Measurements from ENCODE around the gene GALM.

Gene GALM

DNA sequence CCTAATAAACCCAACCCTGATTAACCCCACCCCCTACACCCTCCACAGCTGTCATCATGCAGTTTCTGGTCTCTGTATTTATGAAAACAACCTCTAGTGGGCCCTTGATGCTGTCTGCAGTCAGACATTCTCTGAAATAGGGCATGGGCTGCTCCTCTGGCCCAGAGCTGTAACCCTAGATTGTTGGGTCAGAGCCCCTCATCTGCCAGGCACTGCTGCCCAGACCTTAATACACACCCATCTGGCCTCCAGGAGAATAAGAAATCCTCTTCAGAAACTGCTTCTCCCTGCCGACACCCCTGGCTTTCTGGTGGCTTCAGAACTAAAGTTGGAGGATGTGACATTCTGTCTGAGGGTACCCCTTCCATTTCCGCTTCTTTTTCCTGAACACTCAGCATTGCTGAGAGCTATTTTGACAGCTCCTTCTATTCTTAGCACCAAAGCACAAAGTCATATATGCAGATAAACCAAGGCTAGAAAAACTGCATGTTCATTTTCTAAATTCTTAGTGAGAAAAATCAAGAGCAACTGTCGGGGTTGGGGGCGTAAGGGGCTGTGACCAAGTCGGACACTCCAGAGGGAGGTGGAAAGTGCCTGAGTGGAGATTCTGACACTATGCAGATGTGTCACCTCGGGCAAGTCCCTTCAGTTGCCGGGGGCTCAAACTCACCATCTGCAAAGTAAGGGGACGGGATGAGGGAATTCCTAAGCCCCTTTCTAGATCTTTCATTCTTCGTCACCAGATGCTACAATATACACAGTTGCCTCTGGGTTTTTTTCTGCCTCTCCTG lies 56.6 kb downstream of the GALM start:
- no peak for DNase-seq (ENCODE audit: low read depth)
- TF ChIP-seq, protein P1, sequence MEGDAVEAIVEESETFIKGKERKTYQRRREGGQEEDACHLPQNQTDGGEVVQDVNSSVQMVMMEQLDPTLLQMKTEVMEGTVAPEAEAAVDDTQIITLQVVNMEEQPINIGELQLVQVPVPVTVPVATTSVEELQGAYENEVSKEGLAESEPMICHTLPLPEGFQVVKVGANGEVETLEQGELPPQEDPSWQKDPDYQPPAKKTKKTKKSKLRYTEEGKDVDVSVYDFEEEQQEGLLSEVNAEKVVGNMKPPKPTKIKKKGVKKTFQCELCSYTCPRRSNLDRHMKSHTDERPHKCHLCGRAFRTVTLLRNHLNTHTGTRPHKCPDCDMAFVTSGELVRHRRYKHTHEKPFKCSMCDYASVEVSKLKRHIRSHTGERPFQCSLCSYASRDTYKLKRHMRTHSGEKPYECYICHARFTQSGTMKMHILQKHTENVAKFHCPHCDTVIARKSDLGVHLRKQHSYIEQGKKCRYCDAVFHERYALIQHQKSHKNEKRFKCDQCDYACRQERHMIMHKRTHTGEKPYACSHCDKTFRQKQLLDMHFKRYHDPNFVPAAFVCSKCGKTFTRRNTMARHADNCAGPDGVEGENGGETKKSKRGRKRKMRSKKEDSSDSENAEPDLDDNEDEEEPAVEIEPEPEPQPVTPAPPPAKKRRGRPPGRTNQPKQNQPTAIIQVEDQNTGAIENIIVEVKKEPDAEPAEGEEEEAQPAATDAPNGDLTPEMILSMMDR (IDR thresholded peaks at IDR 0.05; ENCODE audit: control insufficient read depth, extremely low read depth, insufficient read depth): no peak
- H3K4me3 ChIP-seq (ENCODE audit: low read depth, low read length): no peak overlapping the region

DNA sequence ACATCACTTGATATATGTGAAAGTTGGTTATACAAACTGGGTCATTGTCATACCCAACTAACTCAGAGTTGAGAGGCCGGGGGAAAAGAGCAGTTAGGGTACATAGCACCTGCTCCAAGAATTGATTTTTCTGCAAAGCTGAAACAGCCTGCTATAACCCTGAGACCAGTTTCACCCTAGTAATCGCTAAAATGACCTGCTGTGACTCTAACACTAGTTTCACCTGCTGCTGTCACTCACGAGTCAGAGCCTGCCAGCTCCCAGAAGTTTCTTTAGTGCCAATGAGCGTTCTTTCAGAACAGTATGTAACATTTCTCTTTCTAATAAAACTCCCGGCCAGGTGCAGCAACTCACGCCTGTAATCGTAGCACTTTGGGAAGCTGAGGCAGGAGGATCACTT lies 57.3 kb downstream of the GALM start:
- no peak overlapping the region for H3K4me3 ChIP-seq (ENCODE audit: low read depth, low read length)
- DNase-seq (ENCODE audit: low read depth): no peak

DNA sequence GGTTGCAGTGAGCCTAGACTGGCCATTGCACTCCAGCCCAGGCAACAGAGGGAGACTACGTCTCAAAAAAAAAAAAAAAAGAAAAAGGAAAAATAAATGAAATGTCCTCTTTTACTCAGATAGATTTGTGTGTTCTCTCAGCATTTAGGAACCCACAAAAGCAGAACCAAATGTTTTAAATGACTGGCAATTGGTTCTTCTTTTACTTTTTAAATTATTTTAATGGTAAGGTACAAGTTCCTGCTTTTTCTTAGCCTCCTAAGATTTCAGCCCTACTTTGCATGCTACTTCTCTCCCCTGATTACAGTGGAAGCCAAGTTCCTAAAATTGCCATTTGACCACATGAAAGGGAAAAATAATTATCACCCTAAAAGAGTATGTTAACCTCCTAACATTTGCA lies 61.7 kb downstream of the GALM start:
- DNase-seq (ENCODE audit: low read depth): no peak
- TF ChIP-seq, protein P1 (IDR thresholded peaks at IDR 0.05; ENCODE audit: control insufficient read depth, extremely low read depth, insufficient read depth): no peak
- H3K4me3 ChIP-seq (ENCODE audit: low read depth, low read length): no peak overlapping the region

More for the DNA sequence above, 57.3 kb downstream of the GALM start:
- TF ChIP-seq, protein P1 (IDR thresholded peaks at IDR 0.05; ENCODE audit: control insufficient read depth, extremely low read depth, insufficient read depth): no peak

DNA sequence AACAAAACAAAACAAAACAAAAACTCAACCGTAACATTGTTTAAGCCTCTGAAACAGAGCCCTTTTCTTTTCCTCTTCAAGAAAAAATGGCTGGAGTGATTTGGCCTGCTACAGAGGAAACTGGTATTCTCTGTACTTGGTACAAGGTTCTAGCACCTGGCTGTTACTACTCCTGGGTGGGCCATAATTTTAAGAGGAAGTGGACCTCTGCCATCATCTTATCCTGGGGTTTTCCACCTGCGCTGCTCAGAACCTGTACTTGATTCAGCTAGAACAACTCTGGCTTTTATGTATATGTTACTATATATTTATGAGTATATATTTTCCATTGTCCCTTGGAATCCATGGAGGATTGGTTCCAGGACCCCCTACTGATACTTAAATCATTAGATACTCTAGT lies 62.8 kb downstream of the GALM start:
- DNase-seq (ENCODE audit: low read depth): no peak
- TF ChIP-seq, protein P1 (IDR thresholded peaks at IDR 0.05; ENCODE audit: control insufficient read depth, extremely low read depth, insufficient read depth): no peak
- no peak overlapping the region for H3K4me3 ChIP-seq (ENCODE audit: low read depth, low read length)

DNA sequence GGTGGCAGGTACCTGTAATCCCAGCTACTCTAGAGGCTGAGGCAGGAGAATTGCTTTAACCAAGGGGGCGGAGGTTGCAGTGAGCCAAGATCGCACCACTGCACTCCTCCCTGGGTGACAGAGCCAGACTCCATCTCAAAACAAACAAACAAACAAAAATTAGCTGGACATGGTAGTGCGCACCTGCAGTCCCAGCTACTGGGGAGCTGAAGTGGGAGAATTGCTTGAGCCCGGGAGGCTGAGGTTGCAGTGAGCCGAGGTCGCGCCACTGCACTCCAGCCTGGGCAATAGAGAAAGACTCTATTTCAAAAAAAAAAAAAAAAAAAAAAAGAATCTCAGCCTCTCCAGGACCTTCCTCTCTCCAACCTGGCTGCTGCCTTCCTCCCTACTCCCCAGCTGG lies 65.2 kb downstream of the GALM start:
- DNase-seq (ENCODE audit: low read depth): no peak
- TF ChIP-seq, protein P1 (IDR thresholded peaks at IDR 0.05; ENCODE audit: control insufficient read depth, extremely low read depth, insufficient read depth): no peak
- no peak overlapping the region for H3K4me3 ChIP-seq (ENCODE audit: low read depth, low read length)

DNA sequence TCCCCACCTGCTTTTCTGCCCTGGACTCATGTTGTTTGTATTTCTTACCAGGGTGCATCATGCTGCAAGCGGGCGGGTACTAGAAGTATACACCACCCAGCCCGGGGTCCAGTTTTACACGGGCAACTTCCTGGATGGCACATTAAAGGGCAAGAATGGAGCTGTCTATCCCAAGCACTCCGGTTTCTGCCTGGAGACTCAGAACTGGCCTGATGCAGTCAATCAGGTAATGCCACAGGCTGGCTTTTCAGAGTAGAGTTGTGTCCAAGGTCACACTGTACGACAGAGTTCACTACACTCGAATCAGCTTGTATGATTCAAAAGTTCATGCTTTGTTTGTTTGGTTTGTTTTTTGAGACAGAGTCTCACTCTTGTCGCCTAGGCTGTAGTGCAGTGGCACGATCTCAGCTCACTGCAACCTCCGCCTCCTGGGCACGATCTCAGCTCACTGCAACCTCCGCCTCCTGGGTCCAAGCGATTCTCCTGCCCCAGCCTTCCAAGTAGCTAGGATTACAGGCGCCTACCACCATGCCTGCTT lies 65.8 kb downstream of the GALM start:
- no peak for DNase-seq (ENCODE audit: low read depth)
- TF ChIP-seq, protein P1 (IDR thresholded peaks at IDR 0.05; ENCODE audit: control insufficient read depth, extremely low read depth, insufficient read depth): no peak
- H3K4me3 ChIP-seq (ENCODE audit: low read depth, low read length): no peak overlapping the region

Measured in LNCaP clone FGC (cell line).